Measurements from ENCODE around the gene PPIL4. TPM values are rescaled to one million over a fixed set of nuclear protein-coding genes. Genes with fewer than 3 reads are reported as not detected.
A peak's percentile ranks its signal among the peaks of the same experiment; 100 is the strongest.

The PPIL4 gene
- total RNA-seq, 1 experiment from 2014 or later, result 43.0 TPM

DNA sequence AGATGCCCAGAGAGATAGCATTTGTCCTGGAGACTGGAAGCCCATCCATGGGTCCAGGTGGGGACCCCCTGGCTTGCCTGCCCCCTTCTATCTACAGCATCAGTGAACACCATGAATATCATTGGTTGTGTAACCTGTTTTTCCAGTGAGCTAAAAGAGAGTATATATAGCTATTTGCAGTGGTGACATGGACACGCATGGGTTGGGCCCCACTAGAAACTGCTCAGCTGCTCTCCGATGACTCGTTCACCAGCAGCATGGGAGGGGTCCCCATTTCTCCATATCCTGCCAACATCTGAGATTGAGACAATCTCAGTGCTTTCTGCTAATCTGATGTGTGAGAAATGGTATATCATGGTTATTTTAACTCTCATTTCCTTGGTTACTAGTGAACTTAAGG, 57.0 kb downstream of the PPIL4 start:
- H3K27ac ChIP-seq (ENCODE audit: low read depth, low read length, poor library complexity, severe bottlenecking), result no peak overlapping the region
- no peak overlapping the region for H3K4me3 ChIP-seq (ENCODE audit: low read depth, low read length, poor library complexity, severe bottlenecking)
- CTCF ChIA-PET, result no interaction called here

DNA sequence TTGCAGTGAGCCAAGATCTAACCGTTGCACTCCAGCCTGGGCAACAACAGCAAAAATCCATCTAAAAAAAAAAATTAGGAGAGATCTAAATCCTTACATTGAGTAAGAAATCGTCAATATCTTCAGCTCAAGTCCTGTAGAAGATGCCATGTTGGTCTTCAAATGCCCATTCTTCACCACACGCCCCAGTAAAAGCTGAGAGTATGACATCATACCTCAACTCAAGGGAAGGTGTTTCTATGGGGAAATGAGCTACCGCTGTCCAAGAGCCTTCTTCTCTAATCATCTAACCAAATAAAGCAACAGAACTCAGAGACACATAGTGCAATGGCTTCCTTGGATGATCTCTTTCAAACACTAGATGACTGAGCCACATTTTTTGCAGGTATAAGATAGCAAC, 58.5 kb downstream of the PPIL4 start:
- no peaks in the 10 kb centered on the region for H3K9me3 ChIP-seq (ENCODE audit: low read depth, low read length, poor library complexity, severe bottlenecking)
- no peaks in the 10 kb centered on the region for H3K27me3 ChIP-seq (replicated peaks; ENCODE audit: insufficient read depth, low read depth, low read length, poor library complexity)
- ChIA-PET POLR2A (ENCODE audit: low non-redundant PET) (interaction anchor here (0.6 kb wide), 1 partner anchor 150 kb away, joined by 3 read pairs; no protein-coding TSS in a partner anchor), CTCF (interaction anchor here (0.7 kb wide), 1 partner anchor 15 kb away, joined by 3 read pairs; no protein-coding TSS in a partner anchor)
- intact Hi-C loops (cut with micrococcal nuclease; ENCODE audit: unreplicated experiment), result no loop called here
- no peak overlapping the region for H3K27ac ChIP-seq (ENCODE audit: low read depth, low read length, poor library complexity, severe bottlenecking)
- DNase-seq (ENCODE audit: low spot score), result no peak
- no peak overlapping the region for H3K4me3 ChIP-seq (ENCODE audit: low read depth, low read length, poor library complexity, severe bottlenecking)
- H3K4me1 ChIP-seq (ENCODE audit: insufficient read depth, low read length, poor library complexity, severe bottlenecking), result peaks cover 14% of the 10 kb centered on the region
- no TSS peak for BruUV-seq (replicated peaks)
- H3K36me3 ChIP-seq (ENCODE audit: insufficient read depth, low read length, poor library complexity, severe bottlenecking), result no peaks in the 10 kb centered on the region
- TF ChIP-seq, protein P1, sequence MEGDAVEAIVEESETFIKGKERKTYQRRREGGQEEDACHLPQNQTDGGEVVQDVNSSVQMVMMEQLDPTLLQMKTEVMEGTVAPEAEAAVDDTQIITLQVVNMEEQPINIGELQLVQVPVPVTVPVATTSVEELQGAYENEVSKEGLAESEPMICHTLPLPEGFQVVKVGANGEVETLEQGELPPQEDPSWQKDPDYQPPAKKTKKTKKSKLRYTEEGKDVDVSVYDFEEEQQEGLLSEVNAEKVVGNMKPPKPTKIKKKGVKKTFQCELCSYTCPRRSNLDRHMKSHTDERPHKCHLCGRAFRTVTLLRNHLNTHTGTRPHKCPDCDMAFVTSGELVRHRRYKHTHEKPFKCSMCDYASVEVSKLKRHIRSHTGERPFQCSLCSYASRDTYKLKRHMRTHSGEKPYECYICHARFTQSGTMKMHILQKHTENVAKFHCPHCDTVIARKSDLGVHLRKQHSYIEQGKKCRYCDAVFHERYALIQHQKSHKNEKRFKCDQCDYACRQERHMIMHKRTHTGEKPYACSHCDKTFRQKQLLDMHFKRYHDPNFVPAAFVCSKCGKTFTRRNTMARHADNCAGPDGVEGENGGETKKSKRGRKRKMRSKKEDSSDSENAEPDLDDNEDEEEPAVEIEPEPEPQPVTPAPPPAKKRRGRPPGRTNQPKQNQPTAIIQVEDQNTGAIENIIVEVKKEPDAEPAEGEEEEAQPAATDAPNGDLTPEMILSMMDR (conservative IDR thresholded peaks at IDR 0.05; ENCODE audit: low read depth, low read length), result no peak
- TF ChIP-seq EZH2 (IDR thresholded peaks at IDR 0.05; ENCODE audit: borderline replicate concordance, low read depth, low read length, poor library complexity, severe bottlenecking), result no peak

More for the DNA sequence above, 57.0 kb downstream of the PPIL4 start:
- BruUV-seq (replicated peaks), result no TSS peak
- intact Hi-C loops (cut with micrococcal nuclease; ENCODE audit: unreplicated experiment), result no loop called here
- Histone ChIP-seq H3K4me1 (ENCODE audit: insufficient read depth, low read length, poor library complexity, severe bottlenecking) (peaks cover 10% of the 10 kb centered on the region), H3K27me3 (replicated peaks; ENCODE audit: insufficient read depth, low read depth, low read length, poor library complexity) (no peaks in the 10 kb centered on the region), H3K9me3 (ENCODE audit: low read depth, low read length, poor library complexity, severe bottlenecking) (no peaks in the 10 kb centered on the region), H3K36me3 (ENCODE audit: insufficient read depth, low read length, poor library complexity, severe bottlenecking) (no peaks in the 10 kb centered on the region)
- DNase-seq (ENCODE audit: low spot score), result no peak
- TF ChIP-seq, protein P1 (conservative IDR thresholded peaks at IDR 0.05; ENCODE audit: low read depth, low read length), result no peak
- no peak for TF ChIP-seq EZH2 (IDR thresholded peaks at IDR 0.05; ENCODE audit: borderline replicate concordance, low read depth, low read length, poor library complexity, severe bottlenecking)
- POLR2A ChIA-PET (ENCODE audit: low non-redundant PET), result no interaction called here

DNA sequence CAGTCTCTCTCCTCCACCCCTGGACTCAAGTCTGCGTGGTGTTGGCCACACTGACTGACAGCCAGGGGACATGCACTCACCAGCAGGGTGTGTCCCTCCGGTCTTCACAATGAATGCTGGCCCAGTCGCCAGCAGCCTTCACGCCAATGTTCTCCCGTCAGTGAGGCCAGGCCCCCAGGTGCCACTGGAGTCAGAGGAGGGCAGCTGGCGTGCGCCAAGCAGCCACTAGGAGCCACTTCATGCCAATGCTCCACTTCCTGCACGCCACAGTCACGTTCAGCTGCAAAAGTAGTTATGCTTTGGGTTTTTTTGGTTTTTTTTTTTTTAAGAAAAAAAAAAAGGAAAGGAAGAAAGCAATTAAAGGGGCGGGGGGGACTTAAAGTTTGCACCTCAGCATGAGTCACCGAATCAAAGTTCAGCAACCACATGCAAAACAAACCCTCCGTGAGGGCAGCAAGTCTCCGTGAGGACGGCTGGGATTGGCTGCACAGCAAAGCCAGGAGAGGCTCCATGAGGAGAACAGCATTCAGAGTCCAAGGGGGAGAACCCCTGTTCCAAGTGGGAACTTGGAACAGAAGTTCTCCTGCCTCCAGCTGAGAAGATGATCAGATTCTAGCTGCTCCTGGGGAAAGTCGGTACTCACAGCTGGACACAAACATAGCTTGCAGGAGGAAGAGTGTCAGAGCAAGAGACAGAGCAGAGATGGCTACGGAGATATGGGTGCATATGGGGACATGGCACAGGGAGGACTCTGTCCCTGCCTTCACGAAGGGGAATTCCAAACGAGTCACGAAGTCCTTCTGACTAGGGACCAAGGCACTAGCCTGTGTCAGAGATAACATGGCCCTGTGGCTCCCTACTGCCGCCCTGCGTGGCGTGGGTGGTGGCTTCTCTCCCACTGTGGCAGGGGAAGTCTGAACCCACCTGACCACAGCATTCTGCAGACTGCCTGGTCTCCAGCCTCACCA, 60.8 kb downstream of the PPIL4 start, which contains the start of gene ZC3H12D:
ZC3H12D (minus strand) TSS at position 282 of the 968 bp plus-strand sequence. CDS start 10,471 bp downstream, outside the sequence.
- TF ChIP-seq, protein P1 (conservative IDR thresholded peaks at IDR 0.05; ENCODE audit: low read depth, low read length), result no peak
- no peak for TF ChIP-seq EZH2 (IDR thresholded peaks at IDR 0.05; ENCODE audit: borderline replicate concordance, low read depth, low read length, poor library complexity, severe bottlenecking)
- BruUV-seq (replicated peaks), result no TSS peak
- Histone ChIP-seq H3K36me3 (ENCODE audit: insufficient read depth, low read length, poor library complexity, severe bottlenecking) (no peaks in the 10 kb centered on the region), H3K4me3 (ENCODE audit: low read depth, low read length, poor library complexity, severe bottlenecking) (no peak within 1 kb of the TSS), H3K9me3 (ENCODE audit: low read depth, low read length, poor library complexity, severe bottlenecking) (no peaks in the 10 kb centered on the region), H3K27me3 (replicated peaks; ENCODE audit: insufficient read depth, low read depth, low read length, poor library complexity) (no peaks in the 10 kb centered on the region), H3K4me1 (ENCODE audit: insufficient read depth, low read length, poor library complexity, severe bottlenecking) (peaks cover 15% of the 10 kb centered on the region), H3K27ac (ENCODE audit: low read depth, low read length, poor library complexity, severe bottlenecking) (no peak within 1 kb of the TSS)
- ChIA-PET POLR2A (ENCODE audit: low non-redundant PET) (no interaction called here), CTCF (no interaction called here)
- intact Hi-C loops (cut with micrococcal nuclease; ENCODE audit: unreplicated experiment), result no loop called here
- peak; percentile 56 for DNase-seq (ENCODE audit: low spot score)

Measured in A673 (cell line).